Chondrocyte (in vitro differentiated cells): ENCODE results near the gene MTUS2. TPM values are rescaled to one million over a fixed set of nuclear protein-coding genes. Genes with fewer than 3 reads are reported as not detected.

Source experiments
- DNase-seq: peaks from one replicate; pipeline ENCODE4 v3.0.0; 2021; ENCODE audit warnings: mixed read lengths, low spot score
- H3K27ac Mint-ChIP-seq: one replicate; pipeline ENCODE4 v1.8.0; 2021; ENCODE audit warnings: mild to moderate bottlenecking, moderate library complexity, mixed read lengths; ENCODE audit not compliant: unreplicated experiment
- H3K27me3 Mint-ChIP-seq: 2 replicates; pipeline ENCODE4 v1.8.0; 2021; ENCODE audit warnings: low read depth, mixed read lengths
- H3K36me3 Mint-ChIP-seq: 2 replicates; pipeline ENCODE4 v1.8.0; 2021; ENCODE audit warnings: low read depth, mixed read lengths
- H3K4me1 Mint-ChIP-seq: 2 replicates; pipeline ENCODE4 v1.8.0; 2021; ENCODE audit warnings: low read depth, mild to moderate bottlenecking, mixed read lengths
- H3K4me3 Mint-ChIP-seq: one replicate; pipeline ENCODE4 v1.8.0; 2021; ENCODE audit warnings: mild to moderate bottlenecking, moderate library complexity, mixed read lengths; ENCODE audit not compliant: unreplicated experiment
- H3K9me3 Mint-ChIP-seq: 2 replicates; pipeline ENCODE4 v1.8.0; 2021; ENCODE audit warnings: low read depth, mixed read lengths
- CTCF ChIP-seq: fragments of 200-600 bp; sonication (generic); IDR thresholded peaks from 2 replicates; pipeline ENCODE4 v1.5.0; 2021; ENCODE audit warnings: antibody characterized with exemption, mild to moderate bottlenecking, moderate library complexity
- total RNA-seq: library from RNA; stranded (reverse); gene quantifications from 3 replicates; pipeline ENCODE4 v1.2.1, GENCODE V29; 2021

The MTUS2 gene
- total RNA-seq, 1 donor from 2014 or later: 1.2 TPM

GRCh38 chr13:29317828-29318227, 497.7 kb downstream of the MTUS2 start:
- Mint-ChIP-seq H3K4me1 (no peaks in the 10 kb centered on the region), H3K4me3 (no peak overlapping the region), H3K9me3 (peaks cover 5% of the 10 kb centered on the region), H3K27me3 (peaks cover 22% of the 10 kb centered on the region), H3K27ac (no peak overlapping the region), H3K36me3 (no peaks in the 10 kb centered on the region)
- TF ChIP-seq CTCF: no peak
- DNase-seq: no peak

GRCh38 chr13:29318741-29319140, 498.6 kb downstream of the MTUS2 start:
- H3K9me3 Mint-ChIP-seq: peaks cover 5% of the 10 kb centered on the region

GRCh38 chr13:29319451-29319850, 499.3 kb downstream of the MTUS2 start:
- no peak overlapping the region for H3K27ac Mint-ChIP-seq
- no peak for DNase-seq
- no peak overlapping the region for H3K4me3 Mint-ChIP-seq
- peaks cover 5% of the 10 kb centered on the region for H3K9me3 Mint-ChIP-seq
- H3K27me3 Mint-ChIP-seq: peaks cover 23% of the 10 kb centered on the region
- no peaks in the 10 kb centered on the region for H3K4me1 Mint-ChIP-seq
- no peak for TF ChIP-seq CTCF
- H3K36me3 Mint-ChIP-seq: no peaks in the 10 kb centered on the region

More at GRCh38 chr13:29318741-29319140, 498.6 kb downstream of the MTUS2 start:
- Mint-ChIP-seq H3K4me3 (no peak overlapping the region), H3K36me3 (no peaks in the 10 kb centered on the region), H3K27ac (no peak overlapping the region), H3K27me3 (peaks cover 23% of the 10 kb centered on the region), H3K4me1 (no peaks in the 10 kb centered on the region)
- no peak for TF ChIP-seq CTCF
- DNase-seq: no peak

GRCh38 chr13:29323954-29324353, 503.8 kb downstream of the MTUS2 start:
- H3K4me1 Mint-ChIP-seq: no peaks in the 10 kb centered on the region
- H3K9me3 Mint-ChIP-seq: peaks cover 8% of the 10 kb centered on the region
- no peak for TF ChIP-seq CTCF
- no peak for DNase-seq
- no peak overlapping the region for H3K4me3 Mint-ChIP-seq
- H3K27me3 Mint-ChIP-seq: peaks cover 18% of the 10 kb centered on the region
- no peaks in the 10 kb centered on the region for H3K36me3 Mint-ChIP-seq
- no peak overlapping the region for H3K27ac Mint-ChIP-seq

- H3K4me3 Mint-ChIP-seq: no peak overlapping the region
- H3K36me3 Mint-ChIP-seq: no peaks in the 10 kb centered on the region
- DNase-seq: no peak
- no peak overlapping the region for H3K27ac Mint-ChIP-seq
- peaks cover 12% of the 10 kb centered on the region for H3K27me3 Mint-ChIP-seq
- H3K4me1 Mint-ChIP-seq: no peaks in the 10 kb centered on the region
- H3K9me3 Mint-ChIP-seq: peaks cover 8% of the 10 kb centered on the region
- no peak for TF ChIP-seq CTCF
Measured at GRCh38 chr13:29324601-29325000, 504.5 kb downstream of the MTUS2 start.
